Measurements from ENCODE around the gene FKBP3.

DNA sequence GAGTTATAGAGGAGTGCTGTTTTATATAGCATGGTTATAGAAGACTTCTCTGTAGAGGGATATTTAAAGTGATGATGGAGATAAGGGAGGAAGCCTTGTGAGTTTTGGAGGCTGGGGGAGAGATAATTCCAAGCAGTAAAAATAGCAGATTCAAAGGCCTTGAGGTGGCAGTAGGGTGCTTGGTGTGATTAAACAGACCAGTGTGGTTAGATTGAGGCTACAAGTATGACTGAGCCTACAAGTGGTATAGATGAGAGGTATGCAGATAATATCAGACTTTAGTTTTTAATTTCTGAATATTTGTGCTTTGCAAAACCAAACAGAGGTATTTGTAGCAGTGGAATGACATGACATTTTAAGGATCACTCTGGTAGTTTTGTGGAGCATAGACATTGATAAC, 21.8 kb upstream of the FKBP3 start:
- TF ChIP-seq CTCF (IDR thresholded peaks at IDR 0.05) (no peak), POLR2A (IDR thresholded peaks at IDR 0.05) (no peak), POLR2AphosphoS5 (IDR thresholded peaks at IDR 0.05) (no peak)
